ENCODE measurements around the gene KLHL10. TPM values are rescaled to one million over a fixed set of nuclear protein-coding genes. Genes with fewer than 3 reads are reported as not detected.

Gene KLHL10
- total RNA-seq, 2 experiments from 2014 or later: not detected

DNA sequence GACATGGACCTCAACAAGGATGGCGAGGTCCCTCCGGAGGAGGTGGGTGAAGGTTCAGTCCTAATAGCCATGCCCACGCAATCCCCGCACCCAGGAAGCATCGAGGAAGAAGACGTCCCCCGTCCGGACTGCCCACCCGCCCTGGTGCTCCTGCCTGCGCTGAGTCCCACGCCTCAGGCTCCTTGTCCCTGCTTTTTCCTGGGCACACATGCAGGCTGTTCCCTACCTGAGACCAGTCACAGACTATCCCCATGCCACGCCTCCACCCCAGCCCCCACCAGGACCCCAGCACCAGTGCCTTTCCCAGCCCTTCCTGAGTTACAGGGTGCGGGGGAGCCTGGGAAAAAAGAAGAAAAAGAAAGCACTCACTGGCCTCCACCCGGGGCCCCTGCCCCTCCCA, 15.8 kb upstream of the KLHL10 start:
- no TSS peak for BruUV-seq (replicated peaks)
- Histone ChIP-seq H3K27ac (ENCODE audit: low read depth, low read length, poor library complexity, severe bottlenecking) (no peak overlapping the region), H3K4me1 (ENCODE audit: insufficient read depth, low read length, poor library complexity, severe bottlenecking) (no peaks in the 10 kb centered on the region), H4K20me1 (ENCODE audit: insufficient read depth, low read length) (no peaks in the 10 kb centered on the region), H2AFZ (ENCODE audit: low read length) (no peak overlapping the region), H3K4me3 (ENCODE audit: low read depth, low read length, poor library complexity, severe bottlenecking) (no peak overlapping the region), H3K9me3 (ENCODE audit: low read length) (no peaks in the 10 kb centered on the region), H3K36me3 (ENCODE audit: insufficient read depth, low read length) (no peaks in the 10 kb centered on the region), H3K4me2 (ENCODE audit: low read length) (no peak overlapping the region), H3K79me2 (ENCODE audit: insufficient read depth, low read depth, low read length) (no peaks in the 10 kb centered on the region), H3K9me2 (ENCODE audit: insufficient read depth, low read length) (no peaks in the 10 kb centered on the region)
- no peak for TF ChIP-seq EZH2phosphoT487 (IDR thresholded peaks at IDR 0.05; ENCODE audit: borderline replicate concordance, low read depth, low read length)
- TF ChIP-seq, protein P1, sequence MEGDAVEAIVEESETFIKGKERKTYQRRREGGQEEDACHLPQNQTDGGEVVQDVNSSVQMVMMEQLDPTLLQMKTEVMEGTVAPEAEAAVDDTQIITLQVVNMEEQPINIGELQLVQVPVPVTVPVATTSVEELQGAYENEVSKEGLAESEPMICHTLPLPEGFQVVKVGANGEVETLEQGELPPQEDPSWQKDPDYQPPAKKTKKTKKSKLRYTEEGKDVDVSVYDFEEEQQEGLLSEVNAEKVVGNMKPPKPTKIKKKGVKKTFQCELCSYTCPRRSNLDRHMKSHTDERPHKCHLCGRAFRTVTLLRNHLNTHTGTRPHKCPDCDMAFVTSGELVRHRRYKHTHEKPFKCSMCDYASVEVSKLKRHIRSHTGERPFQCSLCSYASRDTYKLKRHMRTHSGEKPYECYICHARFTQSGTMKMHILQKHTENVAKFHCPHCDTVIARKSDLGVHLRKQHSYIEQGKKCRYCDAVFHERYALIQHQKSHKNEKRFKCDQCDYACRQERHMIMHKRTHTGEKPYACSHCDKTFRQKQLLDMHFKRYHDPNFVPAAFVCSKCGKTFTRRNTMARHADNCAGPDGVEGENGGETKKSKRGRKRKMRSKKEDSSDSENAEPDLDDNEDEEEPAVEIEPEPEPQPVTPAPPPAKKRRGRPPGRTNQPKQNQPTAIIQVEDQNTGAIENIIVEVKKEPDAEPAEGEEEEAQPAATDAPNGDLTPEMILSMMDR (conservative IDR thresholded peaks at IDR 0.05; ENCODE audit: low read length): no peak
- intact Hi-C loops (cut with micrococcal nuclease; ENCODE audit: unreplicated experiment): no loop called here
- ChIA-PET POLR2A (no interaction called here), CTCF (ENCODE audit: unreplicated experiment) (no interaction called here)
- no peak for DNase-seq (ENCODE audit: low spot score)

DNA sequence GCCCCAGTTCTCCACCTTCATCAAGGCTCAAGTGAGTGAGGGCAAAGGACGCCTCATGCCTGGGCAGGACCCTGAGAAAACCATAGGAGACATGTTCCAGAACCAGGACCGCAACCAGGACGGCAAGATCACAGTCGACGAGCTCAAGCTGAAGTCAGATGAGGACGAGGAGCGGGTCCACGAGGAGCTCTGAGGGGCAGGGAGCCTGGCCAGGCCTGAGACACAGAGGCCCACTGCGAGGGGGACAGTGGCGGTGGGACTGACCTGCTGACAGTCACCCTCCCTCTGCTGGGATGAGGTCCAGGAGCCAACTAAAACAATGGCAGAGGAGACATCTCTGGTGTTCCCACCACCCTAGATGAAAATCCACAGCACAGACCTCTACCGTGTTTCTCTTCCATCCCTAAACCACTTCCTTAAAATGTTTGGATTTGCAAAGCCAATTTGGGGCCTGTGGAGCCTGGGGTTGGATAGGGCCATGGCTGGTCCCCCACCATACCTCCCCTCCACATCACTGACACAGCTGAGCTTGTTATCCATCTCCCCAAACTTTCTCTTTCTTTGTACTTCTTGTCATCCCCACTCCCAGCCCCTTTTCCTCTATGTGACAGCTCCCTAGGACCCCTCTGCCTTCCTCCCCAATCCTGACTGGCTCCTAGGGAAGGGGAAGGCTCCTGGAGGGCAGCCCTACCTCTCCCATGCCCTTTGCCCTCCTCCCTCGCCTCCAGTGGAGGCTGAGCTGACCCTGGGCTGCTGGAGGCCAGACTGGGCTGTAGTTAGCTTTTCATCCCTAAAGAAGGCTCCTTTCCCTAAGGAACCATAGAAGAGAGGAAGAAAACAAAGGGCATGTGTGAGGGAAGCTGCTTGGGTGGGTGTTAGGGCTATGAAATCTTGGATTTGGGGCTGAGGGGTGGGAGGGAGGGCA, 15.1 kb upstream of the KLHL10 start:
- BruUV-seq (replicated peaks): no TSS peak
- Histone ChIP-seq H3K9me2 (ENCODE audit: insufficient read depth, low read length) (no peaks in the 10 kb centered on the region), H3K4me3 (ENCODE audit: low read depth, low read length, poor library complexity, severe bottlenecking) (no peak overlapping the region), H3K27ac (ENCODE audit: low read depth, low read length, poor library complexity, severe bottlenecking) (no peak overlapping the region), H3K9me3 (ENCODE audit: low read length) (no peaks in the 10 kb centered on the region), H3K79me2 (ENCODE audit: insufficient read depth, low read depth, low read length) (no peaks in the 10 kb centered on the region), H3K36me3 (ENCODE audit: insufficient read depth, low read length) (no peaks in the 10 kb centered on the region), H3K4me2 (ENCODE audit: low read length) (no peak overlapping the region), H3K4me1 (ENCODE audit: insufficient read depth, low read length, poor library complexity, severe bottlenecking) (no peaks in the 10 kb centered on the region), H4K20me1 (ENCODE audit: insufficient read depth, low read length) (no peaks in the 10 kb centered on the region), H2AFZ (ENCODE audit: low read length) (no peak overlapping the region)
- POLR2A ChIA-PET: interaction anchor here (0.7 kb wide), 1 partner anchor 11 kb away, joined by 3 read pairs; the partner anchor contains the start of gene P3H4
- CTCF ChIA-PET (ENCODE audit: unreplicated experiment): no interaction called here
- intact Hi-C loops (cut with micrococcal nuclease; ENCODE audit: unreplicated experiment): no loop called here
- DNase-seq (ENCODE audit: low spot score): no peak
- TF ChIP-seq, protein P1 (conservative IDR thresholded peaks at IDR 0.05; ENCODE audit: low read length): no peak
- no peak for TF ChIP-seq EZH2phosphoT487 (IDR thresholded peaks at IDR 0.05; ENCODE audit: borderline replicate concordance, low read depth, low read length)

DNA sequence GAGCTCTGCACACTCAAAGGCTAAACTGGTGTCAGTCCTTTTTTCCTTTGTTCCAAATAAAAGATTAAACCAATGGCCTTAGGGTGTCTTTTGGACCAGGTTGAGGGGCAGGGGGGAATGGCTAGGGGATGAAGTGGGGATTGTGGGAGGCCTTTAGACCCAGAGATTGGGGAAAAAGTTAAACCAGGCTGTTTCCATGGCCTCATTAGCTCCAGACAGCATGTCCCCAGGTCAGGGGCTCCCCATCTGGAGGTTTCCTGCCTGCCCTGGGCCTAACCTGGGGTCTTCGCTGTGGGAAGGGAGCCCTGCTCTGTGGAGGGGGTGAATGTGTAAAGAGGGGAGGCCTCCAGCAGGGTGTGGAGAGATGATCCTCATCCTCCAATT, 14.5 kb upstream of the KLHL10 start:
- no TSS peak for BruUV-seq (replicated peaks)
- CTCF ChIA-PET (ENCODE audit: unreplicated experiment): no interaction called here

More for the DNA sequence above, 14.5 kb upstream of the KLHL10 start:
- Histone ChIP-seq H3K9me3 (ENCODE audit: low read length) (no peaks in the 10 kb centered on the region), H4K20me1 (ENCODE audit: insufficient read depth, low read length) (no peaks in the 10 kb centered on the region), H2AFZ (ENCODE audit: low read length) (no peak overlapping the region), H3K4me3 (ENCODE audit: low read depth, low read length, poor library complexity, severe bottlenecking) (no peak overlapping the region), H3K27ac (ENCODE audit: low read depth, low read length, poor library complexity, severe bottlenecking) (no peak overlapping the region), H3K36me3 (ENCODE audit: insufficient read depth, low read length) (no peaks in the 10 kb centered on the region), H3K79me2 (ENCODE audit: insufficient read depth, low read depth, low read length) (no peaks in the 10 kb centered on the region), H3K9me2 (ENCODE audit: insufficient read depth, low read length) (no peaks in the 10 kb centered on the region), H3K4me2 (ENCODE audit: low read length) (no peak overlapping the region), H3K4me1 (ENCODE audit: insufficient read depth, low read length, poor library complexity, severe bottlenecking) (no peaks in the 10 kb centered on the region)
- POLR2A ChIA-PET: interaction anchor here (0.7 kb wide), 1 partner anchor 11 kb away, joined by 3 read pairs; the partner anchor contains the start of gene P3H4
- no peak for DNase-seq (ENCODE audit: low spot score)
- intact Hi-C loops (cut with micrococcal nuclease; ENCODE audit: unreplicated experiment): no loop called here
- TF ChIP-seq, protein P1 (conservative IDR thresholded peaks at IDR 0.05; ENCODE audit: low read length): no peak
- no peak for TF ChIP-seq EZH2phosphoT487 (IDR thresholded peaks at IDR 0.05; ENCODE audit: borderline replicate concordance, low read depth, low read length)
